ENCODE measurements around the gene FNBP1.

Gene FNBP1

DNA sequence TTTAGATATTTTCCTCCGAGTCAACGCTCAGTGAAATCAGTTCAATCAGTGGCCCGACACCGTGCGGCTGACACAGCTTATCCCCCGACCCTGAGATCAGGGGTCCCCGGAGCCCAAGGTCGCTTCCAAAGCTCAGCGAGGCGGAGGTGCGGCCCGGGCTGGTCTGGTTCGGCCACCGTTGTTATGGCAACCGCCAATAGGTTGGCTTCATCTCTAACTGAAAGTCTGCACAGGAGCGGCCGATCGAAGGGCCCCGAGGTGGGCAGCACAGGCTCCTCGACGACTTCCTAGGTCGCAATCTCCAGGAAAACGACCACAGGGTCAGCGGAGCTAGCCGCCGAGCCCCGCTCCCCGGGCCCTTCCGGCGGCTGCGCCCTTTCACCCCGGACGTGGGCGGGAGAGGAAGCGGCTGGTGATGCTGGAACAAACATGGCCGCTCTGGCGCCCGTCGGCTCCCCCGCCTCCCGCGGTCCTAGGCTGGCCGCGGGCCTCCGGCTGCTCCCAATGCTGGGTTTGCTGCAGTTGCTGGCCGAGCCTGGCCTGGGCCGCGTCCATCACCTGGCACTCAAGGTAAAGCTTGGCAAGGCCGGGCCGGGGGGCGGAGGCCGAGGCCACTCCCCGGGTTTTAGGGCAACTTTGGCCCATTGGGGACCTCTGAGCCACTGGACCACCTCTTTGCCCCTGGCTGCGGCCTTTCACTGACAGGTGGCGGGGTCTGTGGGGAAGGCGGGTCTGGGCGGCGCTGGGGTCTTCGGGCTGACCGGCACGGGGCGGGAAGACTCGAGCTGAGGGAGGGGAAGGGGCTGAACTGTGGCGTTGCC, 10.7 kb upstream of the FNBP1 start, which contains the start of gene GPR107:
Gene GPR107 (plus strand): TSS at position 403 of the 821 bp plus-strand sequence. CDS start 27 bp downstream, at position 430.
- H3K9ac ChIP-seq (ENCODE audit: low read depth, low read length, poor library complexity), result peak within 1 kb of the TSS; percentile 93
- peak within 1 kb of the TSS; percentile 98 for H2AFZ ChIP-seq (ENCODE audit: low read length)
- H2BK15ac ChIP-seq (ENCODE audit: low read length), result peak within 1 kb of the TSS; percentile 73
- H3K4me3 ChIP-seq (ENCODE audit: low read length in 2 of 2), result peak within 1 kb of the TSS; percentile 70 to 96
- H2BK5ac ChIP-seq (ENCODE audit: low read length), result peak within 1 kb of the TSS; percentile 94
- peak within 1 kb of the TSS; percentile 89 for H3K23ac ChIP-seq (ENCODE audit: low read depth, low read length, poor library complexity)
- H3K4me2 ChIP-seq (ENCODE audit: insufficient read depth, low read length, poor library complexity, severe bottlenecking), result peak within 1 kb of the TSS; percentile 89
- peak within 1 kb of the TSS; percentile 87 for H3K27ac ChIP-seq (replicated peaks; ENCODE audit: low read length)
- H3K9me3 ChIP-seq (replicated peaks in 1 of 2; ENCODE audit: control insufficient read depth in 2 of 2, insufficient read depth in 1 of 2, low read depth in 1 of 2, low read length in 2 of 2), result no peaks in the 10 kb centered on the region
- DNase-seq (ENCODE audit: low spot score), result peak; percentile 73
- peak within 1 kb of the TSS; percentile 98 for H3K14ac ChIP-seq (ENCODE audit: low read length)
- H3K27me3 ChIP-seq (ENCODE audit: control insufficient read depth in 3 of 3, insufficient read depth in 3 of 3, low read depth in 1 of 3, low read length in 3 of 3), result no peaks in the 10 kb centered on the region
- no peak within 1 kb of the TSS for H3K4ac ChIP-seq (ENCODE audit: low read length)
- no peak within 1 kb of the TSS for H4K91ac ChIP-seq (ENCODE audit: low read depth, low read length, poor library complexity)
- no CpG with 5 or more reads among the region's 64 CpGs for WGBS, 2 donors (ENCODE audit: extremely low coverage in 2 of 2, insufficient read length in 2 of 2, insufficient replicate concordance in 1 of 2)
- no peak within 1 kb of the TSS for H2BK12ac ChIP-seq (ENCODE audit: low read length)
- no peak within 1 kb of the TSS for H4K8ac ChIP-seq (ENCODE audit: low read depth, low read length)
- peak within 1 kb of the TSS; percentile 78 for H2AK5ac ChIP-seq (ENCODE audit: low read depth, low read length)
- peaks cover 4% of the 10 kb centered on the region for H3K79me1 ChIP-seq (ENCODE audit: low read depth, low read length)
- peaks cover 0 to 7% of the 10 kb centered on the region in 2 donors for H3K4me1 ChIP-seq (ENCODE audit: control insufficient read depth in 2 of 2, insufficient read depth in 1 of 2, low read depth in 1 of 2, low read length in 2 of 2)
- H3K36me3 ChIP-seq (replicated peaks in 1 of 2; ENCODE audit: control insufficient read depth in 2 of 2, insufficient read depth in 2 of 2, low read length in 2 of 2), result peaks cover 0 to 14% of the 10 kb centered on the region in 2 donors
- peak within 1 kb of the TSS; percentile 98 for H3K18ac ChIP-seq (ENCODE audit: low read length)
- H2BK120ac ChIP-seq (ENCODE audit: low read depth, low read length), result no peak within 1 kb of the TSS

- Histone ChIP-seq H3K14ac (ENCODE audit: low read length) (no peak overlapping the region), H4K91ac (ENCODE audit: low read depth, low read length, poor library complexity) (no peak overlapping the region), H2AFZ (ENCODE audit: low read length) (peak overlapping the region; percentile 98), H3K27me3 (ENCODE audit: control insufficient read depth in 3 of 3, insufficient read depth in 3 of 3, low read depth in 1 of 3, low read length in 3 of 3) (no peaks in the 10 kb centered on the region), H2BK15ac (ENCODE audit: low read length) (no peak overlapping the region), H3K79me1 (ENCODE audit: low read depth, low read length) (peaks cover 4% of the 10 kb centered on the region), H3K23ac (ENCODE audit: low read depth, low read length, poor library complexity) (no peak overlapping the region), H3K4me2 (ENCODE audit: insufficient read depth, low read length, poor library complexity, severe bottlenecking) (peak overlapping the region; percentile 89), H2BK5ac (ENCODE audit: low read length) (no peak overlapping the region), H3K4me3 (ENCODE audit: low read length in 2 of 2) (peak overlapping the region; percentile 70 to 96), H3K4ac (ENCODE audit: low read length) (no peak overlapping the region), H4K8ac (ENCODE audit: low read depth, low read length) (no peak overlapping the region), H3K27ac (replicated peaks; ENCODE audit: low read length) (peak overlapping the region; percentile 87), H3K36me3 (replicated peaks in 1 of 2; ENCODE audit: control insufficient read depth in 2 of 2, insufficient read depth in 2 of 2, low read length in 2 of 2) (peaks cover 0 to 8% of the 10 kb centered on the region in 2 donors), H2BK12ac (ENCODE audit: low read length) (no peak overlapping the region), H3K9ac (ENCODE audit: low read depth, low read length, poor library complexity) (peak overlapping the region; percentile 75), H3K18ac (ENCODE audit: low read length) (peak overlapping the region; percentile 95), H3K9me3 (replicated peaks in 1 of 2; ENCODE audit: control insufficient read depth in 2 of 2, insufficient read depth in 1 of 2, low read depth in 1 of 2, low read length in 2 of 2) (no peaks in the 10 kb centered on the region), H3K4me1 (ENCODE audit: control insufficient read depth in 2 of 2, insufficient read depth in 1 of 2, low read depth in 1 of 2, low read length in 2 of 2) (peaks cover 0 to 7% of the 10 kb centered on the region in 2 donors), H2AK5ac (ENCODE audit: low read depth, low read length) (no peak overlapping the region), H2BK120ac (ENCODE audit: low read depth, low read length) (no peak overlapping the region)
- no CpG with 5 or more reads among the region's 9 CpGs for WGBS, 2 donors (ENCODE audit: extremely low coverage in 2 of 2, insufficient read length in 2 of 2, insufficient replicate concordance in 1 of 2)
- no peak for DNase-seq (ENCODE audit: low spot score)
Measured at GRCh38 chr9:130053109-130053503, 10.1 kb upstream of the FNBP1 start.

- Histone ChIP-seq H3K18ac (ENCODE audit: low read length) (no peak overlapping the region), H4K91ac (ENCODE audit: low read depth, low read length, poor library complexity) (no peak overlapping the region), H3K36me3 (replicated peaks in 1 of 2; ENCODE audit: control insufficient read depth in 2 of 2, insufficient read depth in 2 of 2, low read length in 2 of 2) (peaks cover 0 to 3% of the 10 kb centered on the region in 2 donors), H3K27ac (replicated peaks; ENCODE audit: low read length) (no peak overlapping the region), H2BK120ac (ENCODE audit: low read depth, low read length) (no peak overlapping the region), H3K4me3 (ENCODE audit: low read length in 2 of 2) (no peak overlapping the region), H2BK12ac (ENCODE audit: low read length) (no peak overlapping the region), H3K27me3 (ENCODE audit: control insufficient read depth in 3 of 3, insufficient read depth in 3 of 3, low read depth in 1 of 3, low read length in 3 of 3) (no peaks in the 10 kb centered on the region), H3K23ac (ENCODE audit: low read depth, low read length, poor library complexity) (no peak overlapping the region), H2BK5ac (ENCODE audit: low read length) (no peak overlapping the region), H3K4me2 (ENCODE audit: insufficient read depth, low read length, poor library complexity, severe bottlenecking) (no peak overlapping the region), H2AK5ac (ENCODE audit: low read depth, low read length) (no peak overlapping the region), H2BK15ac (ENCODE audit: low read length) (no peak overlapping the region), H3K4me1 (ENCODE audit: control insufficient read depth in 2 of 2, insufficient read depth in 1 of 2, low read depth in 1 of 2, low read length in 2 of 2) (peaks cover 0 to 7% of the 10 kb centered on the region in 2 donors), H3K4ac (ENCODE audit: low read length) (no peak overlapping the region), H3K9me3 (replicated peaks in 1 of 2; ENCODE audit: control insufficient read depth in 2 of 2, insufficient read depth in 1 of 2, low read depth in 1 of 2, low read length in 2 of 2) (no peaks in the 10 kb centered on the region), H3K14ac (ENCODE audit: low read length) (no peak overlapping the region), H4K8ac (ENCODE audit: low read depth, low read length) (no peak overlapping the region), H3K9ac (ENCODE audit: low read depth, low read length, poor library complexity) (no peak overlapping the region), H3K79me1 (ENCODE audit: low read depth, low read length) (peaks cover 2% of the 10 kb centered on the region), H2AFZ (ENCODE audit: low read length) (no peak overlapping the region)
- no peak for DNase-seq (ENCODE audit: low spot score)
Measured at GRCh38 chr9:130051855-130052254, 8.9 kb upstream of the FNBP1 start.

DNA sequence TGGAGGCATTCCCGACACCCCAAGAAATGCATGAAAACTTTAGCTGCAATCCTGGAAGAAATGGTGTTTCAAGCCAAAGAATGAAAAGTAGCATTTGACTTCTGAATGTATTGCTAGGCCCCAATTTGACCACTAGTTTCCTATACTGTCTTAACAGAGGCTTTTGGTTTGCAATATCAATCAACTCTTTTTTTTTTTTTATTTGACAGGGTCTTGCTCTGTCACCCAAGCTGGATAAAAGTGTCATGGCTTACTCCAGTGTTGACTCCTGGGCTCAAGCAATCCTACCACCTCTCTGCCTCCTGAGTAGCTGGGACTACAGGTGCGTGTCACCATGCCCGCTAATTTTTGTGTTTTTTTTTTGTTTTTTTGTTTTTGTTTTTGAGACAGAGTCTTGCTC, 7.5 kb upstream of the FNBP1 start:
- Histone ChIP-seq H3K23ac (ENCODE audit: low read depth, low read length, poor library complexity) (no peak overlapping the region), H3K4me1 (ENCODE audit: control insufficient read depth in 2 of 2, insufficient read depth in 1 of 2, low read depth in 1 of 2, low read length in 2 of 2) (peaks cover 0 to 7% of the 10 kb centered on the region in 2 donors), H3K79me1 (ENCODE audit: low read depth, low read length) (peaks cover 2% of the 10 kb centered on the region), H3K27me3 (ENCODE audit: control insufficient read depth in 3 of 3, insufficient read depth in 3 of 3, low read depth in 1 of 3, low read length in 3 of 3) (no peaks in the 10 kb centered on the region), H3K4ac (ENCODE audit: low read length) (no peak overlapping the region), H2BK5ac (ENCODE audit: low read length) (no peak overlapping the region), H2AK5ac (ENCODE audit: low read depth, low read length) (no peak overlapping the region), H3K9ac (ENCODE audit: low read depth, low read length, poor library complexity) (no peak overlapping the region), H3K14ac (ENCODE audit: low read length) (no peak overlapping the region), H3K4me2 (ENCODE audit: insufficient read depth, low read length, poor library complexity, severe bottlenecking) (no peak overlapping the region), H3K4me3 (ENCODE audit: low read length in 2 of 2) (no peak overlapping the region), H2BK12ac (ENCODE audit: low read length) (no peak overlapping the region), H4K8ac (ENCODE audit: low read depth, low read length) (no peak overlapping the region), H3K27ac (replicated peaks; ENCODE audit: low read length) (no peak overlapping the region), H2AFZ (ENCODE audit: low read length) (no peak overlapping the region), H2BK15ac (ENCODE audit: low read length) (no peak overlapping the region), H4K91ac (ENCODE audit: low read depth, low read length, poor library complexity) (no peak overlapping the region), H2BK120ac (ENCODE audit: low read depth, low read length) (no peak overlapping the region), H3K9me3 (replicated peaks in 1 of 2; ENCODE audit: control insufficient read depth in 2 of 2, insufficient read depth in 1 of 2, low read depth in 1 of 2, low read length in 2 of 2) (no peaks in the 10 kb centered on the region), H3K18ac (ENCODE audit: low read length) (no peak overlapping the region), H3K36me3 (replicated peaks in 1 of 2; ENCODE audit: control insufficient read depth in 2 of 2, insufficient read depth in 2 of 2, low read length in 2 of 2) (peaks cover 0 to 3% of the 10 kb centered on the region in 2 donors)
- no peak for DNase-seq (ENCODE audit: low spot score)
- no CpG with 5 or more reads among the region's 3 CpGs for WGBS, 2 donors (ENCODE audit: extremely low coverage in 2 of 2, insufficient read length in 2 of 2, insufficient replicate concordance in 1 of 2)
